HG02623 (cell line): ENCODE data around the gene LCOR.

Experiments
- ATAC-seq: cut with Tn5 transposase; IDR thresholded peaks from one replicate; pipeline ENCODE4 v1.9.1; 2021; ENCODE audit warnings: moderate library complexity; ENCODE audit not compliant: unreplicated experiment

The LCOR gene

GRCh38 chr10:97007417-97007816, 175.3 kb downstream of the LCOR start:
- ATAC-seq, result no peak

- no peak for ATAC-seq
Measured at GRCh38 chr10:97010695-97011206, 178.7 kb downstream of the LCOR start.

- no peak for ATAC-seq
Measured at GRCh38 chr10:97011397-97011796, 179.3 kb downstream of the LCOR start.

- no peak for ATAC-seq
Measured at GRCh38 chr10:97012470-97012869, 180.4 kb downstream of the LCOR start.

- ATAC-seq, result no peak
Measured at GRCh38 chr10:97013568-97013967, 181.5 kb downstream of the LCOR start.

GRCh38 chr10:97013983-97014382, 181.9 kb downstream of the LCOR start:
- ATAC-seq, result no peak

GRCh38 chr10:97015240-97015639, 183.1 kb downstream of the LCOR start:
- no peak for ATAC-seq

GRCh38 chr10:97016728-97017473, 184.8 kb downstream of the LCOR start:
- peak; percentile 61 for ATAC-seq

GRCh38 chr10:97017474-97017903, 185.4 kb downstream of the LCOR start:
- no peak for ATAC-seq

GRCh38 chr10:97018251-97019212, 186.4 kb downstream of the LCOR start:
- ATAC-seq, result no peak

- ATAC-seq, result no peak
Measured at GRCh38 chr10:97019213-97019844, 187.2 kb downstream of the LCOR start.

GRCh38 chr10:97020452-97021400, 188.6 kb downstream of the LCOR start:
- ATAC-seq, result no peak

- no peak for ATAC-seq
Measured at GRCh38 chr10:97022616-97023015, 190.5 kb downstream of the LCOR start.

- ATAC-seq, result no peak
Measured at GRCh38 chr10:97023401-97024167, 191.5 kb downstream of the LCOR start.

- no peak for ATAC-seq
Measured at GRCh38 chr10:97024168-97025073, 192.3 kb downstream of the LCOR start.

- ATAC-seq, result no peak
Measured at GRCh38 chr10:97025613-97026242, 193.6 kb downstream of the LCOR start.

GRCh38 chr10:97028126-97028831, 196.2 kb downstream of the LCOR start:
- no peak for ATAC-seq
